OCI-LY7 (cell line): ENCODE data around the gene VCP. TPM values are rescaled to one million over a fixed set of nuclear protein-coding genes. Genes with fewer than 3 reads are reported as not detected.

ENCODE experiments used
- BruUV-seq: library from RNA; stranded (reverse); fragments of 400-500 nt; replicated peaks from 2 replicates; lab custom pipeline; 2021; lab: Mats Ljungman, UMichigan
- CTCF ChIA-PET: fragments of 300-600 bp; sonication (Branson Sonifier 250); formaldehyde crosslinking; loops from one replicate; lab custom pipeline; 2022; ENCODE audit warnings: antibody characterized with exemption; ENCODE audit not compliant: unreplicated experiment; lab: Charles Lee
- POLR2A ChIA-PET: fragments of 300-600 bp; sonication (Branson Sonifier 250); formaldehyde crosslinking; loops from one replicate; lab custom pipeline; 2022; ENCODE audit warnings: antibody characterized with exemption; lab: Charles Lee
- DNase-seq: peaks from one replicate; pipeline ENCODE4 v3.0.0-alpha.2; 2015; ENCODE audit warnings: low spot score
- H2AFZ ChIP-seq: fragments of 200-600 bp; sonication (generic), shearing (Covaris generic); 2 replicates; pipeline ENCODE4 v1.6.1; 2014; ENCODE audit warnings: mild to moderate bottlenecking, antibody characterized with exemption, low read length, moderate library complexity
- H3K27ac ChIP-seq: fragments of 200-600 bp; sonication (generic); 2 replicates; pipeline ENCODE4 v1.5.1; 2014; ENCODE audit warnings: mixed run types, low read depth, mild to moderate bottlenecking, moderate library complexity, low read length, inconsistent platforms; ENCODE audit not compliant: poor library complexity, severe bottlenecking
- H3K36me3 ChIP-seq: fragments of 200-600 bp; sonication (generic); 2 replicates; pipeline ENCODE4 v1.6.1; 2014; ENCODE audit warnings: mild to moderate bottlenecking, antibody characterized with exemption, low read length, moderate library complexity, mixed read lengths; ENCODE audit not compliant: insufficient read depth
- H3K4me1 ChIP-seq: fragments of 200-600 bp; sonication (generic); 2 replicates; pipeline ENCODE4 v1.5.1; 2014; ENCODE audit warnings: mild to moderate bottlenecking, low read length; ENCODE audit not compliant: insufficient read depth, poor library complexity, severe bottlenecking
- H3K4me2 ChIP-seq: fragments of 200-600 bp; sonication (generic); 2 replicates; pipeline ENCODE4 v1.6.1; 2014; ENCODE audit warnings: mild to moderate bottlenecking, low read length
- H3K4me3 ChIP-seq: fragments of 200-600 bp; sonication (generic); 2 replicates; pipeline ENCODE4 v1.5.1; 2014; ENCODE audit warnings: mild to moderate bottlenecking, low read depth, low read length; ENCODE audit not compliant: poor library complexity, severe bottlenecking
- H3K79me2 ChIP-seq: fragments of 200-600 bp; sonication (generic); 2 replicates; pipeline ENCODE4 v1.6.1; 2016; ENCODE audit warnings: low read depth, mild to moderate bottlenecking, low read length, moderate library complexity, mixed read lengths; ENCODE audit not compliant: insufficient read depth
- H3K9me2 ChIP-seq: fragments of 200-600 bp; sonication (generic); 2 replicates; pipeline ENCODE4 v1.6.1; 2016; ENCODE audit warnings: mild to moderate bottlenecking, low read length, mixed read lengths; ENCODE audit not compliant: insufficient read depth
- H3K9me3 ChIP-seq: fragments of 200-600 bp; sonication (generic); 2 replicates; pipeline ENCODE4 v1.6.1; 2014; ENCODE audit warnings: mild to moderate bottlenecking, mixed run types, low read length, mixed read lengths
- H4K20me1 ChIP-seq: fragments of 200-600 bp; sonication (generic); 2 replicates; pipeline ENCODE4 v1.6.1; 2014; ENCODE audit warnings: mild to moderate bottlenecking, antibody characterized with exemption, low read length, moderate library complexity, mixed read lengths; ENCODE audit not compliant: insufficient read depth
- CTCF ChIP-seq: fragments of 200-600 bp; sonication (generic); conservative IDR thresholded peaks from 2 replicates; pipeline ENCODE4 v1.5.1; 2014; ENCODE audit warnings: mild to moderate bottlenecking, antibody characterized with exemption, low read length, moderate library complexity, mixed read lengths
- EZH2phosphoT487 ChIP-seq: fragments of 200-600 bp; sonication (generic); IDR thresholded peaks from 2 replicates; pipeline ENCODE4 v1.6.1; 2018; ENCODE audit warnings: low read depth, borderline replicate concordance, mild to moderate bottlenecking, mixed run types, antibody characterized with exemption, low read length, moderate library complexity, mixed read lengths
- intact Hi-C: fragments of 100-400 bp; cut with micrococcal nuclease; formaldehyde crosslinking; loops from one replicate; pipeline ENCODE4 v1.10.0; 2022; ENCODE audit not compliant: unreplicated experiment
- total RNA-seq, 2 experiments: library from RNA; depleted of rRNA in 1 of 2; stranded (reverse); fragments of >200 nt in 1 of 2; shearing (Covaris generic) in 1 of 2; gene quantifications; 2 replicates each; pipeline ENCODE4 v1.2.3, GENCODE V29; 2014 to 2022

The VCP gene
- total RNA-seq, 2 experiments from 2014 or later, result 187 to 200 TPM

DNA sequence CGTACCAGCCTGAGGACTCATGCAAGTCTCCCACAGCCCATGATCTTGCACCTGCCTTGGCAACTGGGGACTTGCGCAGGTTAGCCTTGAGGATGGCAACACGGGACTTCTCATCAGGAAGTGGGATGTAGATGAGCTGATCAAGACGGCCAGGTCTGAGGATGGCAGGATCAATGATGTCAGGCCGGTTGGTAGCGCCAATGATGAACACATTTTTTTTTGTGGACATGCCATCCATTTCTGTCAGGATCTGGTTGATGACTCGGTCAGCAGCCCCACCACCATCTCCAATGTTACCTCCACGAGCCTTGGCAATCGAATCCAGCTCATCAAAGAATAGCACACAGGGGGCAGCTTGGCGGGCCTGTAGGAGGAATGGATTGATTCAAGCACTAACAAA, 13.0 kb downstream of the VCP start:
- Histone ChIP-seq H3K9me3 (no peaks in the 10 kb centered on the region), H3K79me2 (no peaks in the 10 kb centered on the region), H3K27ac (no peak overlapping the region), H3K4me3 (no peak overlapping the region), H2AFZ (no peak overlapping the region), H3K9me2 (no peaks in the 10 kb centered on the region), H3K4me2 (no peak overlapping the region), H4K20me1 (0 out of 2 replicates have a peak, but pooled peaks cover 4% of the 10 kb centered on the region), H3K36me3 (peaks cover 99% of the 10 kb centered on the region), H3K4me1 (no peaks in the 10 kb centered on the region)
- no TSS peak for BruUV-seq
- intact Hi-C loops, result no loop called here
- DNase-seq, result no peak
- ChIA-PET CTCF (no interaction called here), POLR2A (no interaction called here)
- TF ChIP-seq CTCF (no peak), EZH2phosphoT487 (no peak)

GRCh38 chr9:35057271-35057620, 15.2 kb downstream of the VCP start:
- H3K4me2 ChIP-seq, result no peak overlapping the region
- H3K4me3 ChIP-seq, result no peak overlapping the region
- H3K36me3 ChIP-seq, result peaks cover 99% of the 10 kb centered on the region
- BruUV-seq, result no TSS peak
- DNase-seq, result no peak
- no peaks in the 10 kb centered on the region for H3K79me2 ChIP-seq
- no peak overlapping the region for H2AFZ ChIP-seq
- intact Hi-C loops, result no loop called here
- no peaks in the 10 kb centered on the region for H3K9me3 ChIP-seq
- no peaks in the 10 kb centered on the region for H3K4me1 ChIP-seq
- CTCF ChIA-PET, result no interaction called here
- TF ChIP-seq EZH2phosphoT487 (no peak), CTCF (no peak)
- no peak overlapping the region for H3K27ac ChIP-seq
- H3K9me2 ChIP-seq, result no peaks in the 10 kb centered on the region
- POLR2A ChIA-PET, result no interaction called here
- H4K20me1 ChIP-seq, result 0 out of 2 replicates have a peak, but pooled peaks cover 1% of the 10 kb centered on the region

- POLR2A ChIA-PET, result no interaction called here
- TSS peak; percentile 57 for BruUV-seq
- Histone ChIP-seq H3K4me1 (no peaks in the 10 kb centered on the region), H3K4me2 (no peak overlapping the region), H2AFZ (no peak overlapping the region), H4K20me1 (no peaks in the 10 kb centered on the region), H3K9me2 (no peaks in the 10 kb centered on the region), H3K79me2 (no peaks in the 10 kb centered on the region), H3K27ac (no peak overlapping the region), H3K4me3 (no peak overlapping the region), H3K9me3 (no peaks in the 10 kb centered on the region), H3K36me3 (peaks cover 98% of the 10 kb centered on the region)
- DNase-seq, result no peak
- intact Hi-C loops, result no loop called here
- CTCF ChIA-PET, result no interaction called here
- TF ChIP-seq EZH2phosphoT487 (no peak), CTCF (no peak)
These were observed 15.7 kb downstream of the VCP start for GRCh38 chr9:35056571-35057270.
